Stimulated activated CD8-positive, alpha-beta memory T cell treated with anti-CD3 and anti-CD28 coated beads, Interleukin-15, amount 100 ng/mL, for 48 hours (primary cell): ENCODE data around the gene ASB18.
"Not testable (repeated sequence)": the region's sequence is repeated elsewhere in the genome, so short reads cannot be mapped to it uniquely, and the experiment has no call there.

ENCODE experiments used
- DNase-seq, 2 donors: peaks; one replicate each; pipeline ENCODE4 v3.0.0-alpha.2; 2020; ENCODE audit warnings: low read depth in 2 of 2

The ASB18 gene

GRCh38 chr2:236286873-236287545 is 22.8 kb upstream of the ASB18 start:
- no peak for DNase-seq

- DNase-seq, result no peak
These were observed 20.0 kb upstream of the ASB18 start for GRCh38 chr2:236284208-236284607.

GRCh38 chr2:236282406-236282805 is 18.2 kb upstream of the ASB18 start:
- no peak for DNase-seq

GRCh38 chr2:236281423-236281822 is 17.2 kb upstream of the ASB18 start:
- DNase-seq, result no peak

GRCh38 chr2:236273126-236273525 is 8.9 kb upstream of the ASB18 start:
- DNase-seq, result no peak

- no peak for DNase-seq
These were observed 7.6 kb upstream of the ASB18 start for GRCh38 chr2:236271851-236272250.

- not testable (repeated sequence) for DNase-seq
These were observed 5.7 kb upstream of the ASB18 start for GRCh38 chr2:236269876-236270275.

GRCh38 chr2:236265675-236266074 is 1.5 kb upstream of the ASB18 start:
- DNase-seq, result no peak

- no peak for DNase-seq
These were observed 2.0 kb downstream of the ASB18 start for GRCh38 chr2:236262238-236262637.

GRCh38 chr2:236261452-236261851 is 2.8 kb downstream of the ASB18 start:
- no peak for DNase-seq

- no peak for DNase-seq
These were observed 4.8 kb downstream of the ASB18 start for GRCh38 chr2:236259371-236259770.

- no peak for DNase-seq
These were observed 6.6 kb downstream of the ASB18 start for GRCh38 chr2:236257575-236257974.

GRCh38 chr2:236257136-236257535 is 7.1 kb downstream of the ASB18 start:
- DNase-seq, result no peak

- DNase-seq, result no peak
These were observed 7.7 kb downstream of the ASB18 start for GRCh38 chr2:236256366-236256985.

- DNase-seq, result no peak
These were observed 9.5 kb downstream of the ASB18 start for GRCh38 chr2:236254674-236255073.

GRCh38 chr2:236254001-236254400 is 10.2 kb downstream of the ASB18 start:
- DNase-seq, result no peak

- DNase-seq, result no peak
These were observed 11.6 kb downstream of the ASB18 start for GRCh38 chr2:236252602-236253001.

- no peak for DNase-seq
These were observed 13.2 kb downstream of the ASB18 start for GRCh38 chr2:236250909-236251579.

GRCh38 chr2:236250286-236250685 is 13.9 kb downstream of the ASB18 start:
- DNase-seq, result no peak

- DNase-seq, result no peak
These were observed 15.1 kb downstream of the ASB18 start for GRCh38 chr2:236249066-236249465.

GRCh38 chr2:236246711-236247246 is 17.4 kb downstream of the ASB18 start:
- no peak for DNase-seq

- no peak for DNase-seq
These were observed 19.9 kb downstream of the ASB18 start for GRCh38 chr2:236244256-236244655.

- no peak for DNase-seq
These were observed 22.1 kb downstream of the ASB18 start for GRCh38 chr2:236242057-236242495.
